C4-2B (cell line): Measurements from ENCODE around the gene FBXO3.

Experiments
- H3K27ac ChIP-seq: fragments of 450-650 bp; 2 replicates; pipeline ENCODE4 v1.5.1; 2017
- CTCF ChIP-seq: fragments of 450-650 bp; conservative IDR thresholded peaks from 2 replicates; pipeline ENCODE4 v1.5.1; 2017; ENCODE audit warnings: mild to moderate bottlenecking
- ZFX ChIP-seq: fragments of 450-650 bp; IDR thresholded peaks from 2 replicates; pipeline ENCODE4 v1.6.1; 2017

FBXO3 gene

DNA sequence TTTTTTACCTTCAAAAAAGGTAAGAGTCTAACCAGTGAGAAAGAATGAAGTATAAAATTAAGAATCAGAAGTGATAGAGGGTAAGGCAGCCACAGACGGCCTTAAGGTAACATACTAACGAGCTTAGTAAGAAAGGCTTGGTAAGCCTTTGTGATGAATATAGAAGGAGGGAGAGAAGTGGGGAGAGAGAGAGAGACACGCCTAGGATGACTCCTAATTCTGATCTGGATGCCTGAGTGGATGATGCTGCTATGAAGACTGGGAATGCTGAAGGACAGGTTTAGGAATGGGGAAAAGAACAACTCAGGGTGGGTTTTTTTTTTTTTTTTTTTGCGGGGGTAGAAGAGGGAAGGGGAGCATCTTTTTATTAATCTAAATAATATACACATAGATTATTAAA, 4.8 kb downstream of the FBXO3 start:
- H3K27ac ChIP-seq: no peak overlapping the region
- TF ChIP-seq CTCF (no peak), ZFX (no peak)

- no peak for TF ChIP-seq CTCF
- TF ChIP-seq ZFX: no peak
- no peak overlapping the region for H3K27ac ChIP-seq
Measured at GRCh38 chr11:33767624-33768023, 6.7 kb downstream of the FBXO3 start.

GRCh38 chr11:33766085-33766484, 8.2 kb downstream of the FBXO3 start:
- TF ChIP-seq CTCF (no peak), ZFX (no peak)
- H3K27ac ChIP-seq: no peak overlapping the region

DNA sequence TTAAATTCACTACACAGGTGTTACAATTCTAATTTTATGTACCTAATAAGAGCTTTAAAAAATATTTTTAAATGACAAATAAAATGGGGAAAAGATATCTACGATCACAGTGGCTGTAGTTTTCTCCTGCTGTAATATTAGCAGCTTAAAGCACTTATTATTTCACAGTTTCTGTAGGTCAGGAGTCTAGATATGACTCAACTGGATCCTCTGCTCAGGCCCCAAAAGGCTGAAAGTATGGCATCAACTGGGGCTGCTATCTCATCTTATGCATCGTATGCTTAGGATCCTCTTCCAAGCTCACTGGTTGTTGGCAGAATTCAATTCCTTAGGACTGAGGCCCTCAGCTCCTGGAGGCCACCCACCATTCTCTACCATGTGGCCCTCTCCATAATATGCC, 12.8 kb downstream of the FBXO3 start:
- H3K27ac ChIP-seq: no peak overlapping the region
- TF ChIP-seq ZFX (no peak), CTCF (no peak)

DNA sequence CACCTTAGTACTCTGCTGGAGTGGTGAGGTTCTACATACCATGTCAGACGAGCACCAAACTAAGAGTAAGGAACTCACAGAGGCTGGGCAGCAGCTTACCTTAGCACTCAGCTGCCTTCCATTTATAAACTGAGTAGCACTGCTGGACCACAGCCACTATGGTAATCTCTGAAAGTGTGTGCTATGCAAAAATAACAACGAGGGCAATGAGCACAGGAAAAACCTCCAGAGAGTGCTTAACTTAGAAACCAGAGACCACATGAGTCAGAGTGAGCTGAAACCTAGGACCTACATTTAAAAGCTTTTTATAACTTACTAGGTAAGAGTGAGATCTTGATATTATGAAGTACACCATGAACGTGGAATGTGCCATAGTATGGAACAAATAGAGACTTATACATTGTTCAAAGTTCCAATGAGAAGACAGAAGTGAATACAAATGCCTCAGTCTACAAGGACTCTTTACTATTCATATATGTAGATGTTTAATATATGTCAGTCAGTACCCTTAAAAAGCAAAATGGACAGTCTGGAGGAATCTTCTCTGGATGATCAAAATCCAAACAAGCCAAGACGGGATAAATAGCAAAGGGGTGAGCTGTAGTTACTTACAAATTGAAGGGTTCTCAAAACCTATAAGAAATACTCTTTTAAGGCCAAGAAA, 20.9 kb downstream of the FBXO3 start:
- H3K27ac ChIP-seq: no peak overlapping the region
- TF ChIP-seq ZFX (no peak), CTCF (no peak)

DNA sequence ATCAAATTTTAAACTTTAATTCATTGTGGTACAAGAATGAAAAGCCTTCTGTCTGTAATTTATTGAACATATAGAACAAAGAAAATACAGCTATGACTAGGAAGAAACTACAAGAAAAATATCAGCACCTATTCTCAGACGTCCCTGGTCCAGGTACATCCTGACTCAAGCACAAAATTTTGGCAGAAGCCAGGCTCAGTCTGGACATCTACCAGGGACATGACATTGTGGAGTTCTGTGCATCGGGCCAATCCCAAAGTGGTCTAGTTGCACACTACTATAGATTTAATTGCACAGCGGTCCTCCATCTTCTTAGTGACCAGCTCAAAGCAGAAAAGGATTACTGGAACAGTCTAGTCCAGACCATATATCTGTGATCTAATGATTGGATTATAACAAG, 22.4 kb downstream of the FBXO3 start:
- TF ChIP-seq CTCF (no peak), ZFX (no peak)
- no peak overlapping the region for H3K27ac ChIP-seq

- H3K27ac ChIP-seq: no peak overlapping the region
- no peak for TF ChIP-seq ZFX
- TF ChIP-seq CTCF: no peak
Measured at GRCh38 chr11:33747979-33748378, 26.3 kb downstream of the FBXO3 start.
